DMS 273 treated with DMSO at 0.1 percent for 48 hours (cell line): ENCODE data around the gene PDPN.

Source experiments
- DNase-seq: peaks from one replicate; lab custom pipeline; 2025; lab: John Stamatoyannopoulos, UW

The PDPN gene

DNA sequence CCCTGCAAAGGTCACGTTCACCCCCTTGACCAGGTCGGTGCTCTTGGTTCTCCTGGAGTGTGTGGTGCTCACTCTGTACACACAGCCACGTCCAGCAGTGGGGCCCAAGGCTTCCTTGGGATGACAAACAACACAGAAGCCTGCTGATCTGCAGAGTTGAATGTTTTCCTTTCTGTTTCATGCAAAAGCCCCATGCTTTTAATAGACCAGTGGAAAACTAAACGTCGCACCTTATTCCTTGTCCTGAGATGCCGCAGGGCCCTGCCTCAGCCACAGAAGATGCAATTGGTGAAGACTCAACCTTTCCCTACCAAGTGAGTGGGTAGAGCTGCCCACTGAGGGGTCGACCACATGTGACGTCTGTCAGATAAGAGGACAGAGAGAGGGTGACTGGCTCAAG, 5.8 kb upstream of the PDPN start:
- DNase-seq = no peak

DNA sequence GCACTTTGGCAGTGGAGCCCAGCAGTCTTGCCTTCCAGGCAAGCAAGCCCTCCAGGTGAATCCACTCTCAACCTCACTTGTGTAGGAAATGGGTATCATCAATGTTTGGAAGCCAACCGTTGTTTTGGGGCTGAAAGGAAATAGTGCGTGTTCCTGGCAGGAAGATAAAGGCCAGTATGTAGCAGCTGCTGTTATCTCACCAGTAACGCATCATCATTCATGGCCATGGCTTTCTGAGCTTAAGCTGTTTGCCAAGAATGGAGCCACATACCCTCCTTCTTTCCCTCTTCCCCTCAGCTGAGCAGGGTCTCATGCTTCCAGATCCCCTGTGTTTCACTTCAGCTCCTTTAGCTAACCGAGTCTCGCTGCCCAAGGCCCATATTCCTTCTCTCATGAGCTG, 2.2 kb upstream of the PDPN start:
- no peak for DNase-seq

DNA sequence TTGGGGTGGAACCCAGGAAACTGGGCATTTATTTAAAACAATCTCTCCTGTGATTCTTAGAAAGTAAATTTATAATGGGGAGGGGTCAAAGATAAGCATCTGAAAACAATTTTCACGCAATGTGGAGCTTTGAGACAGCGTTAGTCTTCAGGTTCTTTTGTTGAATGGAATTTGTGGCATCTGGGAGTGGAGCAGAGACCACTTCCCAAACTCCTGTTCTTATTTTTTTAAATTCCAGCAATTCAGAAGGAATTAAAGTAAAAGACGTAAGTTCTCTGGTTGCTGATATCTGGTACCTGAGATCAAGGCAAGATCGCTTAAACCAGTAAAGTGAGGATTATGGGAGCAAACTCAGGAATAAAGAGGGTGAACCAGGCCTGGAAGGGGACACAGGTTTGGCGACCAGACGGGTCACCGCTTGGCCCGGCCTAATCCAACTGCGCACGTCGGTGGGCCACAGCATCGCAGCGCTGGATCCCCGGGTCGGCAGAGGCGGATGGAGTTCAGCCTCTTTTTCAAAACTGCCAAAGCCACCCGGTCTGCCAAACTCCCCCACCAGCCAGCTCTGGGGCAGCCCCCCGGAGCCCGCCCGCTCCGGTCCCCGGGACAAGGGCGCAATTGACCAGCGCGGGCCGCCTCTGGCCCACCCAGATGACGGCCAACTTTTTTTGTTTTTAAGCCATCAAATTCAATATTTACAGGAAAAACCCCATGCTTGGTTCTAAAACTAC, 754 bp upstream of the PDPN start:
- DNase-seq = no peak

DNA sequence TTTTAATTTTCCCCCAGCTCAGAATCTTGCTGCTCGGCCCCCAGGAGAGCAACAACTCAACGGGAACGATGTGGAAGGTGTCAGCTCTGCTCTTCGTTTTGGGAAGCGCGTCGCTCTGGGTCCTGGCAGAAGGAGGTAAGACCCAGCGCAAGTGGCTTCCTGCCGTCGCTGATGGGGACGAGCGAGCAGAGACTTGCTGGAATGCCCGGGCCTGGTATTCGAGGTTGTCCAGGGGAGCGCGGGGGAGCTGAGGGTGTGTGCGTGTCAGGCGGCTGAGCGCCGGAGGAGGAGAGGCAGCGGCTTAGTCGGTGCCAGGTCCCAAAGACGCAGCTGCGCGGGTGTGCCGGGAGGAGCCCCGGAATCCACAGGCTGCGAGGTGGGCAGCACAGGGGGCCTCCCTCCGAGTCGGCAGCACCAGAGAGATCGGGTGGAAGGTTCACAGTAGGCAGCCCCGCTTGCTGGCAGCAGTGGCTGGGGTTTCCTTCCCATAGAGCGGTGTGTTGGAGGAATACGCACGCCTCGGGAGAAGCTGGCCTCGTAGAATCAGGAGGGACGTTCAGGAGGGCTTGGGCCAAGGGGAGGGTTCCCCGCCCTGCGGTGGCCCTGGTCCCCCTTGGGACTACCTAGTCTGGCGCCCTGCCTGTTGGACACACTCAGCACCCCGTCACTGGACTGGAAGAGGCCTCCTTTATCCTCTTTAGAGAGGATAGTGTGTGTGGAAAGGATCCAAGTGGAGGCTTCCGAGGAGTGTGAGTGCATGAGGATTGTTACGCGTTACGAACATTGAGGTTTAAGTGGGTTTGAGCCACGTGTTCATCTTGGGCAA, 547 bp downstream of the PDPN start:
- DNase-seq = no peak

DNA sequence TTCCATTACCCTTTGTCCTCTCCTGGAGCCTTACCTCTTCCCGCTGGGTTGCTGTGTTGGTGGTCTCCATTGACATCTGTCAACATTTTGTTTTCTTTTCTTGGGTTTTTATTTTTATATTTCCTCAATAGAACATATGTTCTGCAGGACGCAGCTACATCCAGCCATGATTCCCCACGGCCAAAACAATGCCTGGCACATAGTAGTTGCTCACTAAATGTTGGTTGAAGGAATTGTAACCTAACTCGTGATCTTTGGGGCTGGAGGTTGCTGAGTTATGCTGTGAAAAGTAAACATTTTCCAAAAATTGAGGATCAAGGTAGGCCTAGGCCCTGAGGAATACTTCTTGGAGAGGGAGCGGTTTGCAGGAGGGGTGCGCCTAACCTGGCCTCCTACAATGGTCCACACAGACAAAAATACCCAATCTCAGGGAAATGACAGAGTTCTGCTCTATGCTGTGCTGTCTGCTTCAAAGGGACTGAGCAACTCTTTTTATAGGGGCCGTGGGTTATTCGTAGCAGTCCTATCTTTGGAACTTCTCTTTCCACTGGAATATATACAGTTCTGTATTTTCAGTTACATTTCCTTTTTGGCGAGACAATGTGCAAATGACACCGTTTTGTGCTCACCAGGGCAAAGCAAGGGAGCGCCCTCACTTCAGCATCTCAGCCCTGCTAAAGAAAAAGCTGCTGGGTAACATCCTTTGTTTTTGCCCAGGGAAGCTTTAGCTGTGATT, 1.4 kb downstream of the PDPN start:
- no peak for DNase-seq

DNA sequence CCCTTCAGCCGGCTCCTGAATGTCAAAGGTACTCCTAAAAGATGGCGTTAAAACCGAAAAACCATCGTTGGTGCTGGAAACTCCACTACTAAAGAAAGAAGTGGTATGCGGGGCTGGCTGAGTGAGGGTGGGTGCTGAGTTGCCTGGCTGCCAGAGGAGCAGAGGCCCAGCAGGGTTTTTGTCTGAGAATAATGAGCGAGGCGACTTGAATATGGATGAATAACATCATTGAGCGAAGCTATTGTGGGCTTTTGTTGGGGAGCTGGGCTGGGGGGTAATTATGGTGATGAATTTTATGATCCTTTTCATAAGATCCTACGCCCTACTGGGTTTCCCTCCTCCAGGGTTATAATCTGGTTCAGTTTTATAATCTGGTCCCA, 2.0 kb downstream of the PDPN start:
- no peak for DNase-seq

DNA sequence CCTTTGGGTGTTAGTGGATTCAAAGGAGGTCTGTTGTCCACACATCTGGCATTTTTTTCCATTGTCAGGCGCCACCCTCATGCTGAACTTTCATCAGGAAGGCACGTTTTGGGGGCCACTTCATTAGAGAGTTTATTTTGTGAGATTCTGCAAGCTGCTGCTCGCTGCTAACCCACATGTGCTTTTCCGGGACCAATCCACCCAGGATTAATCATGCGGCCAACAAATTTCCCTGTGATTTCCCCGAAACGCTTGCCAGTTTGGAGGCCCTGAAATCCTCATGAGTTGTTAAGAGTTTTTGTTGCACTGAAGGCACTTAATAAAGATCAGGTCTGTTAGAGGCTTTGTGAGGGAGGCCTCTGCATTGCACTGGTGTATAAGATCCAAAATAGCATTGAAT, 2.4 kb downstream of the PDPN start:
- DNase-seq = no peak

DNA sequence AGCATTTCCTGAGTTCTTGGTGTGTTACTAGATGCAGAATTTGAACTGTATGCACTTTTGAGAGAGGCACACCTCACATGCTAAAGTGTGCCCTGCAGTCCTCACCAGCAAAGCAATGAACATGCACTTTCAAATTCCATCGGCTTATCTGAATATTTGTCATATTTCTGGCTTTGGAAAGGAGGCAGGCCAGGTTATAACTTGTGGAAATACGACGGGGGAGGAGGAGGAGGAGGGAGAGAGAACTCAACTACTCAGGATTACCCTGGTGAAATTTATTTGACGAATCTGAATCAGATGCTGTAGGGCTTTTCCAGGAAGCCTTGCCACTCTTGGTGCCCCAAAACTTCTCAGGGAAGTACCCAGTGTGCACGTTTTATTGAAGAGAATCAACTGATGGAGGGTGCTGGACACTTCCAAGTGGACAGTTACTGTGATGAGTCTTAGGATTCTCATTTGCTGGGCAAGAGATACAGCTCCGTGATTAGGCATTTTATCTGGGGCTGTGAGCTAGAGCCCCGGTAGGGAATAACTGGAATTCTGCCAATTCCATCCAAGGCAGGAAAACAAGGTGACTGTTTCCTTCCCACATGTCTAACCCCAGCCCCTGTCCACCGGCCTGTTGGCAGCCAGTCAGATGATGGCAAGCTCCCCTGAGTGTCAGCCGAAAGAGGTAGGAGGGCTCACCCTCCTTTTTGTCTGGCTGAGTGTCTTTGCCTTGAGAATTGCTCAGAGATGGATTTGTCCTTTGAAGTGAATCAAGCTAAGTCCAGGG, 3.8 kb downstream of the PDPN start:
- no peak for DNase-seq

DNA sequence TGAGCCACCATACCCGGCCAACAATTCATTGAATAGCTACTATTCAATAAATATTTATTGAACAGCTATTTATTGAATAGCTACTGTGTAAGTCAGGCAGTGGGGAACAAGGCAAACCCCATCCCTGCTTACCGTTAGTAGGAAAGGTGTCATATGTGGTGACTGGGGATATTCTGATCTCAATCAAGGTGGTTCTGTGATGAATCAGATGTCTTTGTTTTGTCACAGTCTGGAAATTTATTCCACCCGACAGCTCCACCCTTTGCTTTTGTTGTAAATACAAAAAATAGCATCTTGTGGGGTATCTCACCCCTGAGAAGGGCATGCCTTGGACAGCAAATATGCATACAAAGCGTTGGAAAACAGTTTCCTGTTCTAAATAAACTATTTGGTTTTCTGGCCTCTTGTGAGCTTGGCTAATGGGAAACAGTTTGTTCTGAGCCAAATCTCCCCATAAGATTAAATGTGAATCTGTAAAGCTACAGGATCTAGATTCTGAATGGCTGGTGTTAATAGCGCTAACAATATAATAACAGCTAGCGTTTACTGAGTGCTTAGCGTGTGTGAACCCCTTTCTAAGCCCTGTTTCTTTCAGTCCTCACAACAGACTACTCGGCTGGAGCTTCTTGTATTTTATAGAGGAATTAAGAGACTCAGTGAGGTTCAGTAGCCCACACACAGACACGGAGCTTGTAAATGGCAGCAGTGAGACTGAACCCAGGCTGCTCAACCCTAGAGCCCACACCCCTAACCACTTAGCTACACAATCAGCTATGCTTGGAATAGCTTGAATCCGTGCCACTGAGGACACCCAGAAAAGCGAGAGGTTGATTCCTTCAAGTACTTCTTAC, 5.5 kb downstream of the PDPN start:
- no peak for DNase-seq

DNA sequence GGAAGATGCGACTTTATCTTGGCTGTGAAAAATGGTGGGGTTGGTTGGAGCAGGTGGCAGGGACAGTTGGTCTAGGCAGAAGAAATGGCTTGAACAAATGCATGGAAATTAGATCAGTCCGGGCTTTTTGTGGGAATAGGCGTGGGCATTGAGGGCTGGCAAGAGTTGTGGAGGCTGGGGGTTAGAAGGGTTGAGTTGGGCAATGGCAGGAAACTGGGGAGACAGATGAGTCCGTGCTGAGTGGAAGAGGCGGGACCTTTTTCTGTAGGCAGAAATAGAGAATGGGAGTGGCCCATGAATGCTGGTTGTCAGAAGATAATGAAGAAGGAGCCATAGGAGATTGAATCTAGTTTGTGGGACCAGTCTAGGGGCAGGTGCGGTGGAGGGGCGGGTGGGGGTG, 6.9 kb downstream of the PDPN start:
- no peak for DNase-seq

DNA sequence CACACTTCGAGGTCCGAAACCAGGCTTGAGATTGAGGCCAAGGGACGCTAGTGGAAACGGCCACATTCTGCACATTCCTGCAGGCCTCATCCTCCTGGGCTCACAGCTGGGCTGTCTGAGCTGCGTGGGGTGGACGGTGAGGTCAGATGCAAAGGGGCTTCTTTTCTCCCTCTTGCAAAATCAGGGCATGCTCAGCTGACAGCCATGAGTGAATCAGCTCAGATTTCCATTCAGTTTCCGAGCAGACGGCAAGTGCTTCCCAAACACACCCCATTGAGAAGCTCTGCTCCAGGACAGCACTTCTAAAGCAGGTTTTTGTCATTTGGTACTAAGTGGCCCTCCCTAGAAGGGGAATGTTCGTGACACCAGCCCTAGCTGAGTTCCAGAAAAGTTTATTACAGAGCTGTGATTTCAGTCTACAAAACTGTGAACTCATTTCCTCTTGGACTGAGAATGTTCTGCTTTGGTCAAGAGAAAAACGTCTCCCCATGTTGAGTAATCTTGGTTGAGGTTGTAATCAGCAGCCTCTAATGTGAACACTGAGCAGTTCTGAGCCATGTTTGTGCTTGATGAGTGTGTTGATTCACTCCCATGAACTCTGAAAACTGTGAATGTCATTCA, 10.0 kb downstream of the PDPN start:
- DNase-seq = no peak

DNA sequence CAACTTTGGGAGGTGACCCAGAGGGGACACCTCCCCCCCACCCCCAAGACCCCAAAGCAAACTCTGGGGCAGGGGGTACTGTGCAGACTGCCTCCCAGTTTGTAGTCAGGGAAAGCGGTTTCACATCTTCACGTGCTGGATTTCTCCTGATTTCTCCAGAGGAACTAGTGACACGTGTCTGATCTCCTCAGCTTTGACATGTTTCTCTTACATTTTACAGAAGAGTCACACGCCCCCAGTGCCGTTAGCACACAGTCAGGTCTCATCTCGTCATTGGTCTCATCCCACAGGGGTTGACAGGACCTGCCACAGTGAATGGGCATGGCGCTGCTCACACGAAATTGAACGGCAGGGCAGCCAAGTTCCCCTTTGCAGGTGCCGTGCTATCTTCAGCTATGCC, 11.8 kb downstream of the PDPN start:
- DNase-seq = no peak

DNA sequence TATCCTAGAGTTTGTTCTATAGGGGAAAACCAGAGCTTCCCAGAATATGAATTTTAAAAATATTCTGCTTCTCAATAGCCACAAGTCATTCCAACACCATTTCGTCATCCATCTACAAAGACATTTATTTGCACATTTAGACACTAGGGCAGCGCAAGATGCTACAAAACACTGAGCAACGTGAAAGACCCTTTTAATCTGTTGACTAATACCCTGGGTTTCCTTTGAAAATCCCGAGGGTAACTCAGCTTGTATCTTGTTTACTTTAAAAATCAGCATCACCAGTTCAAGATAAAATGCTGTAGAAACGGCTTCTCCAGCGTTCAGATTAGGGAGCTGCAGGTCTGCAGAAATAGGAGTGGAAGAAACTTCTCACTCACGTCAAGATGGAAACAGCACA, 13.5 kb downstream of the PDPN start:
- no peak for DNase-seq

DNA sequence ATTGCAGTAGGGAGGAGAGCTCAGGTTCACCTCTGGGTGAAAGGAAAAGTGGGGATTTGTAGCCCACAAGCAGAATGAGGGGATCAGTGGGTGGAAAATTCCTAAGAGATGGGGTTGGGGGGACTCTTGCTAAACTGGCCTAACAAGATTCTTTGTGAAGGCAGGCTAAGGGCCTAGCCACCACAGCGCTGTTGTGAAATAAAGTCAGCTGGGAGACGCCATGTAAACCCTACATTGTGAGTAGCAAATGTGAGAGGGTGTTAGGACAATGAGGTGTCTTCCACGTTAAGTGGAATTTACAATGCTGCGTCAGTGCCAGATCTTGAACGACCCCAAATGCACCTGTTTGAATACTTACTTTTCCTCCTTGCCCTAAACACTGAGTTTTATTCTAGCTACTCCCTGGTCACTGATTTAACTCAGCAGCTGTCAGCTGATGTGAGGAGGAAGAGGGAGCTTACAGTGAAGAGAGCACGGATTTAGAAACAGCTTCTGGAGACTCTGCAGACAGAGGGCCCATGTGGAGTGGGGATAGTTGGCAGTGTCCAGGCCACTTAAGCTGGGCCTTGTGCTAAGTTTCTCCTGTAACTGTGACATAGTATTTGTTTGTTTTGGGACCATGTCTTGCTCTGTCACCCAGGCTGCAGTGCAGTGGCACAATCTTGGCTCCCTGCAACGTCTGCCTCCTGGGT, 17.3 kb downstream of the PDPN start:
- no peak for DNase-seq

DNA sequence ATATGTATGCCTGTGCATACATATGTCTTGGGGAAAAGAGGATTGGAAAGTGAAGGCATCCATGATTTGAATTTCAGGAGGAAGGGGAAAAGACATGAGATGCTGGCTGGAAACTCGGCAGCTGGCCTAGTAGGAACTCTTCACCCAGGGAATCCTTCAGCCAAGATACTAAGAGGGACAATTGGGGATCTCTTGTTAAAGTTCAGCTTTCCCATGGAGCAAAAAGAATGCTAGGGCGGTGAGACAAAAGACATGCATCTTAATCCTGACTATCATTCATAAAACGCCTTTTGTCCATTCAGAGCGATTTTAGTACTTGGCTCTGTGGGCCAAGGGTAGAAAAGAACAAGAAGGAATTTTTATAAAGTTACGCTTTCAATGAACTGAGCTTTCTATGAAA, 20.5 kb downstream of the PDPN start:
- no peak for DNase-seq

DNA sequence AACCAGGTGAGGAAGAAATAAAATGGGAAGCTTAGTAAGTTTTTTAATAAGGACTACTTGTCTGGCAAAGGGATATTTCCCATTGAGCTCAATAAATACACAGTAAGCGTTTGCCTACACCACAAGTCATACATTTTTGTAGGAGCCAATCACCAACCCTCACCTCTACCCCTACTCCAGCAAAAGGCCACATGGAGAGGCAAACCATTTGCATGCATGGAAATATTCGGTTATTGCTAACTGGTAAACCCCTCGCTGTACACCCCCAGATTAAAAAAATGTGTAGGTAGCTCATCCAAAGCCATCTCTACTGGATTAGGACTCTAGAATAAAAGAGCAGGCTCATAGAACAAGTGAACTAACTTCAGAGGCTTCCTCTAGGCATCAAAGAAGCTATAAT, 21.1 kb downstream of the PDPN start:
- DNase-seq = no peak

DNA sequence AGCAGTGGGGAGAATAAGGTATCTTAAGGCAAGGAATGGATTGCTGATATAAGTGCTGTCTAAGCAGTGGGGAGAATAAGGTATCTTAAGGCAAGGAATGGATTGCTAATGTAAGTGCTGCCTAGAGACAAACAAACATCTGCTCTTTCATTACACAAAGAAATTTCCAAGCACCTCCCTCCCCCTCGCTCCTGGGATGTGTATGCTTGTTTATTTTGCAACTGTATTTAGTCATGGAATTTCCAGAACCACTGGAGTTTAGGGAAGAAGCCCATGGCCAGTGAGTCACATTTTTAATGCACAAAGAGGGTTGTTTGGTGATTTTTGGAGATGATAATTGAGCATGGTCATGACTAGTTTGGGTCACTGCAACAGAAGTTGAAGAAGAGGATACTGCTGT, 21.5 kb downstream of the PDPN start:
- no peak for DNase-seq

DNA sequence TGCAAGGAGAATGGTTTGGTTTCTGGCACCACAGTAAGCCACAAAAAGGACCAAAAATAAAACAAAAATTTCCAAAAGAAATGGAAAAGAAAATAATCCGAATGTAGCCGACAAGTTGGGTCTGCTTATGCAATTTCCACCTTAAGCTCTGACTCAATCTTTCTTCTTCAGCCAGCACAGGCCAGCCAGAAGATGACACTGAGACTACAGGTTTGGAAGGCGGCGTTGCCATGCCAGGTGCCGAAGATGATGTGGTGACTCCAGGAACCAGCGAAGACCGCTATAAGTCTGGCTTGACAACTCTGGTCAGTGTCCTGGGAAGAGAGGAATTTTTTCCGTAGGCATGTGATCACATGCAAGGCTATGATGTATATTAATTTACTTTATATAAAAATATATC, 23.4 kb downstream of the PDPN start:
- DNase-seq = no peak

DNA sequence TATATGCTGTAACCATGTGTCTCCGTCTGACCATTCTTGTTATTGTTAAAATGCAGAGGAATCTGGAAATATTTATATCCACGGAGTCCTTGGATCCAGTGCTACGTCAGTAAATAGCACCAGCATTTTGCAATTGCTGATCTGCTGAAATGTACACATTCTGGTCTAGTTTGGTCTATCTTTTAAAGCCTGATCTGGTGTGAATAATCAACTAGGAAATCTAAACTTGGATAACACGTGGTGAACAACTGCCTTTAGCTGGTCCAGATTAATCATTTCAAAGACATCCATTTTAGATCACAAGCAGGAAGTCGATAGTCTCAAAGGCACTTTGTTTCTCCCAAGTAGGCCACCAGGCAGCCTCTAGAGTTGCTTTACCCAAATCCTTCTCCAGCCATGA, 32.6 kb downstream of the PDPN start:
- DNase-seq = no peak

DNA sequence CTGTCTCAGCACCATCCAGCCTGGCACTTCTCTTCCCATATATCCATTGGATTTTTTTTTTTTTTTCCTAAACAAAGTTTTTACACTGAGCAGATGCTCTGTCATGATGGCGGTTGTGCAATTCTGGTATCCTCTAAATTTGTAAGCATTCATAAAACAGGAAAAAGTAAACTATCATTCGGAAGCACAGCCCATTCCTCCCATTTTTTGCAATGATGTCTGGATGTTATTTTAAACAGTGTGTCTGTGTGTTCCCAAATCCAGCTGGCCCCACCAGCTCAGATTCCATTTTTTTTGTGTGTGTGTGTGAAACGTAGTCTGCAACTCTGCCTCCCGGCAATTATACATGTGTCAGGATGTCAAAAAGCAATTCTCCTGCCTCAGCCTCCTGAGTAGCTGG, 33.5 kb downstream of the PDPN start:
- no peak for DNase-seq
